HepG2 (cell line): Measurements from ENCODE around the gene AGER. TPM values are rescaled to one million over a fixed set of nuclear protein-coding genes. Genes with fewer than 3 reads are reported as not detected.

ENCODE experiments used
- BCL6 ChIP-seq: IDR thresholded peaks from 2 replicates; pipeline ENCODE4 v1.6.1; 2016; ENCODE audit warnings: missing genetic modification reagents, missing compliant biosample characterization
- CREB1 ChIP-seq, 2 experiments: fragments of 450-650 bp in 1 of 2; IDR thresholded peaks; 2 replicates each; pipeline ENCODE4 v1.6.1; 2016 to 2017; ENCODE audit warnings: control low read depth in 1 of 2, mild to moderate bottlenecking in 1 of 2, missing compliant biosample characterization in 1 of 2, missing genetic modification characterization in 1 of 2
- KAT8 ChIP-seq: IDR thresholded peaks from 2 replicates; pipeline ENCODE4 v1.6.1; 2016; ENCODE audit warnings: missing genetic modification reagents, missing compliant biosample characterization
- KLF15 ChIP-seq: sonication (generic); formaldehyde crosslinking; IDR thresholded peaks from 2 replicates; pipeline ENCODE4 v1.8.1; 2023; ENCODE audit warnings: borderline replicate concordance, mild to moderate bottlenecking, inconsistent platforms, missing genetic modification reagents, mixed read lengths
- PHF8 ChIP-seq: sonication (generic); formaldehyde crosslinking; IDR thresholded peaks from 2 replicates; pipeline ENCODE4 v1.5.0; 2020; ENCODE audit warnings: missing genetic modification reagents
- SAFB2 ChIP-seq: sonication (generic); formaldehyde crosslinking; IDR thresholded peaks from 2 replicates; pipeline ENCODE4 v1.5.1; 2020; ENCODE audit warnings: missing genetic modification reagents, low read depth, mild to moderate bottlenecking, borderline replicate concordance
- SIN3A ChIP-seq: IDR thresholded peaks from 2 replicates; pipeline ENCODE4 v1.6.1; 2011; ENCODE audit warnings: low read depth, mild to moderate bottlenecking, control low read depth, low read length, borderline replicate concordance
- TBX3 ChIP-seq: fragments of 450-650 bp; IDR thresholded peaks from 2 replicates; pipeline ENCODE4 v1.6.1; 2017; ENCODE audit warnings: antibody characterized with exemption, mild to moderate bottlenecking, inconsistent platforms, borderline replicate concordance
- ZNF292 ChIP-seq: sonication (generic); formaldehyde crosslinking; IDR thresholded peaks from 2 replicates; pipeline ENCODE4 v1.8.1; 2022; ENCODE audit warnings: mild to moderate bottlenecking, low read depth, missing genetic modification reagents, borderline replicate concordance
- ZNF30 ChIP-seq: sonication (generic); formaldehyde crosslinking; IDR thresholded peaks from 2 replicates; pipeline ENCODE4 v1.5.0; 2020; ENCODE audit warnings: mild to moderate bottlenecking, missing genetic modification reagents
- ZNF788 ChIP-seq: sonication (generic); formaldehyde crosslinking; IDR thresholded peaks from 2 replicates; pipeline ENCODE4 v1.5.0; 2020; ENCODE audit warnings: mild to moderate bottlenecking, missing genetic modification reagents, borderline replicate concordance
- polyA plus RNA-seq, 8 experiments: library from polyadenylated mRNA; depleted of rRNA in 3 of 8; stranded (reverse) in 7 of 8; unstranded in 1 of 8; fragments of >200 nt; fragmentation: Illumina TruSeq in 4 of 8; extraction: Trizol in 4 of 8; gene quantifications; 2 replicates each; pipeline versions ENCODE4 v1.2.1 to v1.2.3, GENCODE V29; 2011 to 2016; ENCODE audit warnings: low read depth in 4 of 8, missing spikeins in 1 of 8, mixed read lengths in 1 of 8; ENCODE audit not compliant: insufficient read depth in 1 of 8
- total RNA-seq, 5 experiments: library from RNA; depleted of rRNA; stranded (reverse); fragments of >200 nt; fragmentation: Illumina TruSeq; extraction: Trizol; gene quantifications; 2 replicates each; pipeline ENCODE4 v1.2.3, GENCODE V29; 2016; ENCODE audit warnings: low read depth in 1 of 5
- TF ChIP-seq, protein P1 (sequence below): sonication (generic); formaldehyde crosslinking; IDR thresholded peaks from 2 replicates; pipeline ENCODE4 v1.4.0; 2020; ENCODE audit warnings: mild to moderate bottlenecking, missing genetic modification reagents, borderline replicate concordance
- TF ChIP-seq, protein P2 (sequence below): fragments of 450-650 bp; IDR thresholded peaks from 2 replicates; pipeline ENCODE4 v1.6.1; 2017
- TF ChIP-seq, protein P3 (sequence below): sonication (generic); formaldehyde crosslinking; IDR thresholded peaks from 2 replicates; pipeline ENCODE4 v1.4.0; 2020; ENCODE audit warnings: missing genetic modification reagents
- TF ChIP-seq, protein P4 (sequence below): sonication (generic); formaldehyde crosslinking; IDR thresholded peaks from 2 replicates; pipeline ENCODE4 v1.5.0; 2020; ENCODE audit warnings: missing genetic modification reagents

AGER gene
- total and polyA plus RNA-seq, 2 of the 13 experiments (the other 11 are each of a cell fraction or from before 2014, with no cell fraction given): 1.9 to 5.1 TPM

DNA sequence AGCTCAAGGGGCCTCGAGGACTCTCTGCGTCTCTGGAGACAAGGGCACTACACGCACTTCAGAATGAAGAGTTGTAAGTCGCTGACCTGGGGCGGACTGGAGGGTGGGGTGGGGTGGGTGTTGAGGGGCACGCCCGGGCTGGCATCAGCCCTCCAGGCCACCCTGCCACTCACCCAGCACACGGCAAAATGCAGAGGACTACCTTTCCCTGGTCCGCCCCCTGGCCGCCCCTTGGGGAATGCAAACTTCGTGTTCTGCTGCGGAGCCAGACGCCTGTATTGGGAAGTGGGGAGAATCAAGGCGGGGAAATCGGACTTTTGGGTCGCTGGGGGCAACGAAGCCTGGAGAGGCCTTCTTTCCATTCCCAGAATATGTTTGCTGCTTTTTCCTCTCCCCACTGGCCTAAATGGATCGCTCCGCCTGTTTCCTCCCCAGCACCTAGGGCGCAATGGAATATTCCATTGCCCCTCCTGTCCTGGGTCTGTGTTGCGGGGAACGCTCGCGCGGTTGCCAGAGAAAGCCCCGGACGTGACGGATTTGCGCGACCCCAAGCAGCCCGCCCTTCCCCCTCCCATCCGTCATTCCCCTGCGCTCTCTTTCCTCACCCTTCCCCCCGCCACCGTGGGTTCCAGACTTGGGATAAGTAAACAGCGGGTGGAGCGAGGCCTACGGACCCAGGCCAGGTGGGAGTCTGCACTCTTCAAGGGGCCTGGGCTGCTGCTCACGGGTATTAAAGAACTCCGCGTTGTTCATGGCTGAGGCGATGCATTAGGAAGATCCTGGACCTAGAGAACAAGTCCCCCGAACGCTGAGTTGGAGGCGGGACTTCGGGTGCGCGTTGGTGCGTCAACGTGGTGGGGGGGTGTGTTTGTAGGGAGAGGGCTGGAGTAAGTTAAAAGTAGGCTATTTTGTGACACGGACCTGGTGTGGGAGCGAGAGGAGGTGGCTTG, 30.2 kb downstream of the AGER start, which contains the start of gene PPT2 (continued):
- peak; percentile 87 for TF ChIP-seq PHF8 (CRISPR knock-in tag)
- TF ChIP-seq, protein P1, sequence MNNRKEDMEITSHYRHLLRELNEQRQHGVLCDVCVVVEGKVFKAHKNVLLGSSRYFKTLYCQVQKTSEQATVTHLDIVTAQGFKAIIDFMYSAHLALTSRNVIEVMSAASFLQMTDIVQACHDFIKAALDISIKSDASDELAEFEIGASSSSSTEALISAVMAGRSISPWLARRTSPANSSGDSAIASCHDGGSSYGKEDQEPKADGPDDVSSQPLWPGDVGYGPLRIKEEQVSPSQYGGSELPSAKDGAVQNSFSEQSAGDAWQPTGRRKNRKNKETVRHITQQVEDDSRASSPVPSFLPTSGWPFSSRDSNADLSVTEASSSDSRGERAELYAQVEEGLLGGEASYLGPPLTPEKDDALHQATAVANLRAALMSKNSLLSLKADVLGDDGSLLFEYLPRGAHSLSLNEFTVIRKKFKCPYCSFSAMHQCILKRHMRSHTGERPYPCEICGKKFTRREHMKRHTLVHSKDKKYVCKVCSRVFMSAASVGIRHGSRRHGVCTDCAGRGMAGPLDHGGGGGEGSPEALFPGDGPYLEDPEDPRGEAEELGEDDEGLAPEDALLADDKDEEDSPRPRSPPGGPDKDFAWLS: peak; percentile 78; the same call in 1 of the 2 replicates
- TF ChIP-seq TBX3: 0 out of 2 replicates have a peak, but pooled peaks have one; percentile 10
- TF ChIP-seq KLF15 (CRISPR knock-in tag): peak; percentile 63; the same call in 1 of the 2 replicates
- peak; percentile 18; the same call in 1 of the 2 replicates for TF ChIP-seq ZNF788
- TF ChIP-seq CREB1 (IDR thresholded peaks at IDR 0.05): peak; percentile 95
- peak; percentile 97 for TF ChIP-seq CREB1 (CRISPR knock-in tag; IDR thresholded peaks at IDR 0.05)
- TF ChIP-seq SAFB2 (CRISPR knock-in tag): peak; percentile 31; the same call in 1 of the 2 replicates
- TF ChIP-seq KAT8 (CRISPR knock-in tag): peak; percentile 94
- peak; percentile 97; the same call in 1 of the 2 replicates for TF ChIP-seq SIN3A
- no peak for TF ChIP-seq ZNF292
- TF ChIP-seq BCL6 (CRISPR knock-in tag): no peak
- TF ChIP-seq, protein P2, sequence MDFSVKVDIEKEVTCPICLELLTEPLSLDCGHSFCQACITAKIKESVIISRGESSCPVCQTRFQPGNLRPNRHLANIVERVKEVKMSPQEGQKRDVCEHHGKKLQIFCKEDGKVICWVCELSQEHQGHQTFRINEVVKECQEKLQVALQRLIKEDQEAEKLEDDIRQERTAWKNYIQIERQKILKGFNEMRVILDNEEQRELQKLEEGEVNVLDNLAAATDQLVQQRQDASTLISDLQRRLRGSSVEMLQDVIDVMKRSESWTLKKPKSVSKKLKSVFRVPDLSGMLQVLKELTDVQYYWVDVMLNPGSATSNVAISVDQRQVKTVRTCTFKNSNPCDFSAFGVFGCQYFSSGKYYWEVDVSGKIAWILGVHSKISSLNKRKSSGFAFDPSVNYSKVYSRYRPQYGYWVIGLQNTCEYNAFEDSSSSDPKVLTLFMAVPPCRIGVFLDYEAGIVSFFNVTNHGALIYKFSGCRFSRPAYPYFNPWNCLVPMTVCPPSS: no peak
- TF ChIP-seq, protein P3, sequence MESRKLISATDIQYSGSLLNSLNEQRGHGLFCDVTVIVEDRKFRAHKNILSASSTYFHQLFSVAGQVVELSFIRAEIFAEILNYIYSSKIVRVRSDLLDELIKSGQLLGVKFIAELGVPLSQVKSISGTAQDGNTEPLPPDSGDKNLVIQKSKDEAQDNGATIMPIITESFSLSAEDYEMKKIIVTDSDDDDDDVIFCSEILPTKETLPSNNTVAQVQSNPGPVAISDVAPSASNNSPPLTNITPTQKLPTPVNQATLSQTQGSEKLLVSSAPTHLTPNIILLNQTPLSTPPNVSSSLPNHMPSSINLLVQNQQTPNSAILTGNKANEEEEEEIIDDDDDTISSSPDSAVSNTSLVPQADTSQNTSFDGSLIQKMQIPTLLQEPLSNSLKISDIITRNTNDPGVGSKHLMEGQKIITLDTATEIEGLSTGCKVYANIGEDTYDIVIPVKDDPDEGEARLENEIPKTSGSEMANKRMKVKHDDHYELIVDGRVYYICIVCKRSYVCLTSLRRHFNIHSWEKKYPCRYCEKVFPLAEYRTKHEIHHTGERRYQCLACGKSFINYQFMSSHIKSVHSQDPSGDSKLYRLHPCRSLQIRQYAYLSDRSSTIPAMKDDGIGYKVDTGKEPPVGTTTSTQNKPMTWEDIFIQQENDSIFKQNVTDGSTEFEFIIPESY (CRISPR knock-in tag): 0 out of 2 replicates have a peak, but pooled peaks have one; percentile 28
- no peak for TF ChIP-seq ZNF30 (CRISPR knock-in tag)
- TF ChIP-seq, protein P4, sequence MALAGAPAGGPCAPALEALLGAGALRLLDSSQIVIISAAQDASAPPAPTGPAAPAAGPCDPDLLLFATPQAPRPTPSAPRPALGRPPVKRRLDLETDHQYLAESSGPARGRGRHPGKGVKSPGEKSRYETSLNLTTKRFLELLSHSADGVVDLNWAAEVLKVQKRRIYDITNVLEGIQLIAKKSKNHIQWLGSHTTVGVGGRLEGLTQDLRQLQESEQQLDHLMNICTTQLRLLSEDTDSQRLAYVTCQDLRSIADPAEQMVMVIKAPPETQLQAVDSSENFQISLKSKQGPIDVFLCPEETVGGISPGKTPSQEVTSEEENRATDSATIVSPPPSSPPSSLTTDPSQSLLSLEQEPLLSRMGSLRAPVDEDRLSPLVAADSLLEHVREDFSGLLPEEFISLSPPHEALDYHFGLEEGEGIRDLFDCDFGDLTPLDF: peak; percentile 52; the same call in 1 of the 2 replicates
